ENCODE measurements around the gene CCNG2. TPM values are rescaled to one million over a fixed set of nuclear protein-coding genes. Genes with fewer than 3 reads are reported as not detected.

Gene CCNG2
- total RNA-seq, 1 experiment from 2014 or later, result 9.2 TPM

- Histone ChIP-seq H3K27me3 (replicated peaks; ENCODE audit: insufficient read depth, low read depth, low read length, poor library complexity) (no peaks in the 10 kb centered on the region), H3K4me3 (ENCODE audit: low read depth, low read length, poor library complexity, severe bottlenecking) (no peak overlapping the region), H3K27ac (ENCODE audit: low read depth, low read length, poor library complexity, severe bottlenecking) (no peak overlapping the region), H3K9me3 (ENCODE audit: low read depth, low read length, poor library complexity, severe bottlenecking) (no peaks in the 10 kb centered on the region), H3K4me1 (ENCODE audit: insufficient read depth, low read length, poor library complexity, severe bottlenecking) (no peaks in the 10 kb centered on the region), H3K36me3 (ENCODE audit: insufficient read depth, low read length, poor library complexity, severe bottlenecking) (no peaks in the 10 kb centered on the region)
- no TSS peak for BruUV-seq (replicated peaks)
- TF ChIP-seq EZH2 (IDR thresholded peaks at IDR 0.05; ENCODE audit: borderline replicate concordance, low read depth, low read length, poor library complexity, severe bottlenecking), result no peak
- no peak for TF ChIP-seq CTCF (conservative IDR thresholded peaks at IDR 0.05; ENCODE audit: low read depth, low read length)
- POLR2A ChIA-PET (ENCODE audit: low non-redundant PET), result no interaction called here
- no peak for DNase-seq (ENCODE audit: low spot score)
- CTCF ChIA-PET, result no interaction called here
- intact Hi-C loops (cut with micrococcal nuclease; ENCODE audit: unreplicated experiment), result no loop called here
These were observed 19.6 kb downstream of the CCNG2 start for GRCh38 chr4:77176640-77177039.

GRCh38 chr4:77177199-77177598 lies 20.2 kb downstream of the CCNG2 start:
- Histone ChIP-seq H3K9me3 (ENCODE audit: low read depth, low read length, poor library complexity, severe bottlenecking) (no peaks in the 10 kb centered on the region), H3K4me1 (ENCODE audit: insufficient read depth, low read length, poor library complexity, severe bottlenecking) (no peaks in the 10 kb centered on the region), H3K36me3 (ENCODE audit: insufficient read depth, low read length, poor library complexity, severe bottlenecking) (no peaks in the 10 kb centered on the region), H3K4me3 (ENCODE audit: low read depth, low read length, poor library complexity, severe bottlenecking) (no peak overlapping the region), H3K27me3 (replicated peaks; ENCODE audit: insufficient read depth, low read depth, low read length, poor library complexity) (no peaks in the 10 kb centered on the region), H3K27ac (ENCODE audit: low read depth, low read length, poor library complexity, severe bottlenecking) (no peak overlapping the region)
- no peak for DNase-seq (ENCODE audit: low spot score)
- no peak for TF ChIP-seq CTCF (conservative IDR thresholded peaks at IDR 0.05; ENCODE audit: low read depth, low read length)
- TF ChIP-seq EZH2 (IDR thresholded peaks at IDR 0.05; ENCODE audit: borderline replicate concordance, low read depth, low read length, poor library complexity, severe bottlenecking), result no peak
- ChIA-PET POLR2A (ENCODE audit: low non-redundant PET) (no interaction called here), CTCF (no interaction called here)
- intact Hi-C loops (cut with micrococcal nuclease; ENCODE audit: unreplicated experiment), result no loop called here
- no TSS peak for BruUV-seq (replicated peaks)

- ChIA-PET POLR2A (ENCODE audit: low non-redundant PET) (no interaction called here), CTCF (no interaction called here)
- no peaks in the 10 kb centered on the region for H3K4me1 ChIP-seq (ENCODE audit: insufficient read depth, low read length, poor library complexity, severe bottlenecking)
- H3K36me3 ChIP-seq (ENCODE audit: insufficient read depth, low read length, poor library complexity, severe bottlenecking), result no peaks in the 10 kb centered on the region
- intact Hi-C loops (cut with micrococcal nuclease; ENCODE audit: unreplicated experiment), result no loop called here
- no peak for DNase-seq (ENCODE audit: low spot score)
- no peak overlapping the region for H3K4me3 ChIP-seq (ENCODE audit: low read depth, low read length, poor library complexity, severe bottlenecking)
- no peaks in the 10 kb centered on the region for H3K27me3 ChIP-seq (replicated peaks; ENCODE audit: insufficient read depth, low read depth, low read length, poor library complexity)
- no TSS peak for BruUV-seq (replicated peaks)
- H3K9me3 ChIP-seq (ENCODE audit: low read depth, low read length, poor library complexity, severe bottlenecking), result no peaks in the 10 kb centered on the region
- TF ChIP-seq EZH2 (IDR thresholded peaks at IDR 0.05; ENCODE audit: borderline replicate concordance, low read depth, low read length, poor library complexity, severe bottlenecking) (no peak), CTCF (conservative IDR thresholded peaks at IDR 0.05; ENCODE audit: low read depth, low read length) (no peak)
- no peak overlapping the region for H3K27ac ChIP-seq (ENCODE audit: low read depth, low read length, poor library complexity, severe bottlenecking)
These were observed 21.6 kb downstream of the CCNG2 start for GRCh38 chr4:77178560-77178959.
